Transverse colon (tissue), 4 donors: ENCODE data around the gene GNAQ.

Source experiments
- EP300 ChIP-seq: sonication (generic); formaldehyde crosslinking; IDR thresholded peaks from one replicate; pipeline ENCODE4 v1.6.1; 2017; ENCODE audit warnings: antibody characterized with exemption, low read depth
- POLR2A ChIP-seq: fragments of 450-650 bp; IDR thresholded peaks from one replicate; pipeline ENCODE4 v1.6.1; 2016; ENCODE audit warnings: antibody characterized with exemption, mild to moderate bottlenecking, moderate library complexity
- POLR2AphosphoS5 ChIP-seq, 3 donors: sonication (generic); formaldehyde crosslinking; IDR thresholded peaks; one replicate each; pipeline ENCODE4 v1.6.1; 2016; ENCODE audit warnings: antibody characterized with exemption in 3 of 3
- TF ChIP-seq, protein P1 (sequence below), 5 experiments: fragments of 200-600 bp in 3 of 5; fragments of 450-650 bp in 2 of 5; sonication (generic) in 3 of 5; IDR thresholded peaks; 1 replicate in 2 of 5; 2 replicates in 3 of 5; pipeline ENCODE4 v1.5.1; 2016 to 2017; ENCODE audit warnings: antibody characterized with exemption in 5 of 5, inconsistent platforms in 3 of 5, mild to moderate bottlenecking in 2 of 5, moderate library complexity in 1 of 5

DNA sequence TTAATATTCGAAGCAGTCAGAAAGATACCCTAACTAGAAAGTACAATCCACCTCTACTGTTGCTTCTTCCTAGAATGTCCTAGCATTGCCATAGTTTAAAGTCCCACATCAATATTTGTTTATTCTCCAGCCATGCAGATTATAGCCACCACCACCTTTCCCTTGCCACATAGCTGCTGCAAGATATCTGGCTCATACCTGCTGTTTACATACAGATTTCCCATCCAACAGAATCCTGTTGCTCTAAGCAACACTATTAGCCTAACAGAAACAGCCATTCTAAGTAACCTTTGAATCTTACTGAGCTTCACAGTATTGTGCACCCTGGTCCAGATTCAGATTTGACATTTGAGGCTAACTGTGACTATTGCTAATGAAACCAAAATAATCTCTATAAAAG lies 45.6 kb downstream of the GNAQ start:
- TF ChIP-seq, protein P1, sequence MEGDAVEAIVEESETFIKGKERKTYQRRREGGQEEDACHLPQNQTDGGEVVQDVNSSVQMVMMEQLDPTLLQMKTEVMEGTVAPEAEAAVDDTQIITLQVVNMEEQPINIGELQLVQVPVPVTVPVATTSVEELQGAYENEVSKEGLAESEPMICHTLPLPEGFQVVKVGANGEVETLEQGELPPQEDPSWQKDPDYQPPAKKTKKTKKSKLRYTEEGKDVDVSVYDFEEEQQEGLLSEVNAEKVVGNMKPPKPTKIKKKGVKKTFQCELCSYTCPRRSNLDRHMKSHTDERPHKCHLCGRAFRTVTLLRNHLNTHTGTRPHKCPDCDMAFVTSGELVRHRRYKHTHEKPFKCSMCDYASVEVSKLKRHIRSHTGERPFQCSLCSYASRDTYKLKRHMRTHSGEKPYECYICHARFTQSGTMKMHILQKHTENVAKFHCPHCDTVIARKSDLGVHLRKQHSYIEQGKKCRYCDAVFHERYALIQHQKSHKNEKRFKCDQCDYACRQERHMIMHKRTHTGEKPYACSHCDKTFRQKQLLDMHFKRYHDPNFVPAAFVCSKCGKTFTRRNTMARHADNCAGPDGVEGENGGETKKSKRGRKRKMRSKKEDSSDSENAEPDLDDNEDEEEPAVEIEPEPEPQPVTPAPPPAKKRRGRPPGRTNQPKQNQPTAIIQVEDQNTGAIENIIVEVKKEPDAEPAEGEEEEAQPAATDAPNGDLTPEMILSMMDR (IDR thresholded peaks at IDR 0.05), result no peak
- TF ChIP-seq POLR2A (no peak), POLR2AphosphoS5 (IDR thresholded peaks at IDR 0.05) (peak in 2 of 3 donors; percentile 6 to 22), EP300 (no peak)
